K562 (cell line): ENCODE data around the gene FAM204A. TPM values are rescaled to one million over a fixed set of nuclear protein-coding genes. Genes with fewer than 3 reads are reported as not detected.
A peak's percentile ranks its signal among the peaks of the same experiment; 100 is the strongest.

Source experiments
- BHLHE40 ChIP-seq: IDR thresholded peaks from 2 replicates; pipeline ENCODE4 v1.6.1; 2011; ENCODE audit warnings: low read length, improper control_type of control experiment
- CCAR2 ChIP-seq: fragments of 200-400 bp; formaldehyde crosslinking; IDR thresholded peaks from 2 replicates; pipeline ENCODE4 v1.6.1; 2017; ENCODE audit warnings: mild to moderate bottlenecking, low read depth, low read length
- CREB5 ChIP-seq: fragments of 250-450 bp; sonication (Bioruptor Pico); IDR thresholded peaks from 2 replicates; pipeline ENCODE4 v1.5.0; 2020; ENCODE audit warnings: mild to moderate bottlenecking
- ELF2 ChIP-seq: fragments of 250-450 bp; sonication (Bioruptor Pico); IDR thresholded peaks from 2 replicates; pipeline ENCODE4 v1.5.0; 2021; ENCODE audit warnings: mild to moderate bottlenecking
- ETV5 ChIP-seq: sonication (generic); formaldehyde crosslinking; IDR thresholded peaks from 2 replicates; pipeline ENCODE4 v1.4.0; 2020; ENCODE audit warnings: low read depth, mild to moderate bottlenecking, missing genetic modification reagents
- HLTF ChIP-seq: fragments of 450-650 bp; IDR thresholded peaks from 2 replicates; pipeline ENCODE4 v1.6.1; 2016
- MNT ChIP-seq, 2 experiments: fragments of 450-650 bp; conservative IDR thresholded peaks; 2 replicates each; pipeline ENCODE4 v1.6.1; 2017; ENCODE audit warnings: mild to moderate bottlenecking in 2 of 2, moderate library complexity in 2 of 2
- NCOA4 ChIP-seq: fragments of 450-650 bp; IDR thresholded peaks from 2 replicates; pipeline ENCODE4 v1.6.1; 2018; ENCODE audit warnings: mild to moderate bottlenecking; ENCODE audit not compliant: partially characterized antibody
- PHTF2 ChIP-seq: fragments of 250-450 bp; sonication (Bioruptor Pico); IDR thresholded peaks from 2 replicates; pipeline ENCODE4 v1.5.0; 2021; ENCODE audit warnings: mild to moderate bottlenecking
- PML ChIP-seq: IDR thresholded peaks from 2 replicates; pipeline ENCODE4 v1.6.1; 2012; ENCODE audit warnings: low read length, inconsistent platforms
- POLR2A ChIP-seq: fragments of 450-650 bp; conservative IDR thresholded peaks from 2 replicates; pipeline ENCODE4 v1.6.1; 2016
- POLR2G ChIP-seq: fragments of 200-400 bp; formaldehyde crosslinking; IDR thresholded peaks from 2 replicates; pipeline ENCODE4 v1.6.1; 2017; ENCODE audit warnings: low read depth, mild to moderate bottlenecking, antibody characterized with exemption, low read length, moderate library complexity
- POLR3A ChIP-seq: IDR thresholded peaks from 2 replicates; pipeline ENCODE4 v1.6.1; 2011; ENCODE audit warnings: borderline replicate concordance, mild to moderate bottlenecking, moderate library complexity; ENCODE audit not compliant: insufficient read length, insufficient read depth; ENCODE audit errors: extremely low read depth
- UBTF ChIP-seq, 2 experiments: IDR thresholded peaks; 2 replicates each; pipeline ENCODE4 v1.6.1; 2012; ENCODE audit warnings: improper control_type of control experiment in 2 of 2, low read depth in 2 of 2, low read length in 2 of 2, borderline replicate concordance in 1 of 2
- ZFP36 ChIP-seq: fragments of 150-350 bp; IDR thresholded peaks from 2 replicates; pipeline ENCODE4 v1.6.1; 2018; ENCODE audit warnings: low read length, low read depth; ENCODE audit not compliant: partially characterized antibody
- ZFPM2 ChIP-seq: fragments of 250-450 bp; sonication (Bioruptor Pico); IDR thresholded peaks from 2 replicates; pipeline ENCODE4 v1.5.1; 2022; ENCODE audit warnings: mild to moderate bottlenecking
- ZFX ChIP-seq: sonication (generic); formaldehyde crosslinking; IDR thresholded peaks from 2 replicates; pipeline ENCODE4 v1.8.0; 2022; ENCODE audit warnings: mild to moderate bottlenecking, missing genetic modification reagents, moderate library complexity
- ZKSCAN3 ChIP-seq: fragments of 250-450 bp; sonication (Bioruptor Pico); IDR thresholded peaks from 2 replicates; pipeline ENCODE4 v1.4.0; 2020
- polyA plus RNA-seq, 8 experiments: library from polyadenylated mRNA; depleted of rRNA in 4 of 8; stranded (reverse) in 5 of 8; unstranded in 3 of 8; fragments of >200 nt; fragmentation: Nextera tagmentation in 2 of 8; fragmentation: Illumina TruSeq in 1 of 8; extraction: Ambion mirVana in 2 of 8; extraction: Trizol in 1 of 8; gene quantifications; 2 replicates each; pipeline versions ENCODE4 v1.2.1 to v1.2.3, GENCODE V29; 2011 to 2014; ENCODE audit warnings: inconsistent platforms in 1 of 8, missing spikeins in 1 of 8
- total RNA-seq, 7 experiments: library from RNA; depleted of rRNA in 6 of 7; stranded (reverse); fragments of >200 nt in 6 of 7; fragmentation: Illumina TruSeq in 2 of 7; extraction: Trizol in 2 of 7; gene quantifications; 2 replicates each; pipeline versions ENCODE4 v1.2.1 to v1.2.3, GENCODE V29; 2011 to 2021; ENCODE audit warnings: low replicate concordance in 1 of 7
- TF ChIP-seq, protein P1 (sequence below): sonication (generic); formaldehyde crosslinking; IDR thresholded peaks from 2 replicates; pipeline ENCODE4 v1.8.0; 2022; ENCODE audit warnings: mild to moderate bottlenecking, missing genetic modification reagents
- TF ChIP-seq, protein P2 (sequence below): sonication (generic); formaldehyde crosslinking; IDR thresholded peaks from 2 replicates; pipeline ENCODE4 v1.8.1; 2023; ENCODE audit warnings: mild to moderate bottlenecking, missing genetic modification reagents

The FAM204A gene
- total and polyA plus RNA-seq, 9 of the 15 experiments (the other 6 are each of a cell fraction or from before 2014, with no cell fraction given) = 29.0 to 64.5 (median 44.9) TPM

DNA sequence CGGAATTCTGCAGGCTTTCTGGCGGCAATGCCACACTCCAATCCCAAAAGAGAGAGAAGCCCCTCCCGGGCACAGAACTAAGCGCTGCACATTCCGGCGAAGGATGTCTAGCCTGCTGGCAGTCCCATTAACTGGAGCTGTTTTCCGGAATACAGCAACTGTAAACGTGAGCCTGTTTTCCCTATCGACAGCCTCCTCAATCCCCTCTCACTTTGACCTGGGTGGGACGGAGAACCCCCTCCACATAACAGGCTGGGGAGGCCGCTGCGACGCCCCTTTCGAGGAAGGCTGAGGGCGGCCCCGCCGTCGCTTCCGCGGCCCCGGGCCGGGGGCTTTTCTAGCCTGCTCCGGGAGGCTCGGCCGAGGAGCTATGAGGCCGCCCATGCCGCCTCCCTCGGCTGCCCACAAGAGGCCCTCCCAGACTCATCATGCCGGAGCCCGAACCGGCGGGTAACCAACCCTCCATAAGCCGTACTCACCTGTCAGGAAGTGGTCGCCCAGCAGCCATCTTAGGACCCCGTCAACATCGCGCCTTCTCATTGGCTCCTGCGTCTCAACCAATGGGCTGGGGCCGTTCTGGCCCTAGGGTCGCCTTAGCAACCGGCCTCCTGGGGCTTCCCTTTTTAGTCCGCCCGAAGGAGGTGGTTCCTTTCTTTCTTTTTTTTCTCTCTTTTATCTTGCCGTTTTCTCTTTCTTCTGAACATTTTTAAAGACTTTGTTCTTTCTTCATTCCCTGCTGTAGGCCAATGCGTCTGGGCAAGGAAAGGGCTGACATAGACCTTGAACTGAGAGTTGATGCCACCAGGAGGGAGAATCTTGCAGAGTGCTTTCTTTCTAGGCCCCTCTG lies at the start of gene FAM204A (continued):
- TF ChIP-seq ETV5 (CRISPR knock-in tag) (peak; percentile 19; the same call in 1 of the 2 replicates), BHLHE40 (no peak), ELF2 (CRISPR knock-in tag) (peak; percentile 81), PHTF2 (CRISPR knock-in tag) (no peak), POLR2G (peak; percentile 85), NCOA4 (no peak), CREB5 (no peak), ZFX (CRISPR knock-in tag) (peak; percentile 40; the same call in 1 of the 2 replicates), UBTF (IDR thresholded peaks at IDR 0.05; ENCODE audit: borderline replicate concordance in 1 of 2, low read depth in 2 of 2, low read length in 2 of 2) (no peak), HLTF (no peak), POLR3A (no peak), ZKSCAN3 (CRISPR knock-in tag) (no peak), MNT (conservative IDR thresholded peaks at IDR 0.05) (peak in 1 of 2 experiments; percentile 57; a peak in 1 of 4 replicates), CCAR2 (no peak), POLR2A (peak; percentile 82), ZFP36 (no peak), PML (no peak; the same call in 1 of the 2 replicates), ZFPM2 (CRISPR knock-in tag) (no peak)
- TF ChIP-seq, protein P1, sequence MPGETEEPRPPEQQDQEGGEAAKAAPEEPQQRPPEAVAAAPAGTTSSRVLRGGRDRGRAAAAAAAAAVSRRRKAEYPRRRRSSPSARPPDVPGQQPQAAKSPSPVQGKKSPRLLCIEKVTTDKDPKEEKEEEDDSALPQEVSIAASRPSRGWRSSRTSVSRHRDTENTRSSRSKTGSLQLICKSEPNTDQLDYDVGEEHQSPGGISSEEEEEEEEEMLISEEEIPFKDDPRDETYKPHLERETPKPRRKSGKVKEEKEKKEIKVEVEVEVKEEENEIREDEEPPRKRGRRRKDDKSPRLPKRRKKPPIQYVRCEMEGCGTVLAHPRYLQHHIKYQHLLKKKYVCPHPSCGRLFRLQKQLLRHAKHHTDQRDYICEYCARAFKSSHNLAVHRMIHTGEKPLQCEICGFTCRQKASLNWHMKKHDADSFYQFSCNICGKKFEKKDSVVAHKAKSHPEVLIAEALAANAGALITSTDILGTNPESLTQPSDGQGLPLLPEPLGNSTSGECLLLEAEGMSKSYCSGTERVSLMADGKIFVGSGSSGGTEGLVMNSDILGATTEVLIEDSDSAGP (CRISPR knock-in tag) = no peak
- TF ChIP-seq, protein P2, sequence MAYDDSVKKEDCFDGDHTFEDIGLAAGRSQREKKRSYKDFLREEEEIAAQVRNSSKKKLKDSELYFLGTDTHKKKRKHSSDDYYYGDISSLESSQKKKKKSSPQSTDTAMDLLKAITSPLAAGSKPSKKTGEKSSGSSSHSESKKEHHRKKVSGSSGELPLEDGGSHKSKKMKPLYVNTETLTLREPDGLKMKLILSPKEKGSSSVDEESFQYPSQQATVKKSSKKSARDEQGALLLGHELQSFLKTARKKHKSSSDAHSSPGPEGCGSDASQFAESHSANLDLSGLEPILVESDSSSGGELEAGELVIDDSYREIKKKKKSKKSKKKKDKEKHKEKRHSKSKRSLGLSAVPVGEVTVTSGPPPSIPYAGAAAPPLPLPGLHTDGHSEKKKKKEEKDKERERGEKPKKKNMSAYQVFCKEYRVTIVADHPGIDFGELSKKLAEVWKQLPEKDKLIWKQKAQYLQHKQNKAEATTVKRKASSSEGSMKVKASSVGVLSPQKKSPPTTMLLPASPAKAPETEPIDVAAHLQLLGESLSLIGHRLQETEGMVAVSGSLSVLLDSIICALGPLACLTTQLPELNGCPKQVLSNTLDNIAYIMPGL (CRISPR knock-in tag) = no peak
